ENCODE data around the gene MMP24OS. TPM values are rescaled to one million over a fixed set of nuclear protein-coding genes. Genes with fewer than 3 reads are reported as not detected.

Gene MMP24OS
- total RNA-seq, 2 donors from 2014 or later, result 35.4 to 65.8 TPM

- 84% methylated on average over 12 of the region's 12 CpGs for WGBS
- no peak for TF ChIP-seq POLR2A (IDR thresholded peaks at IDR 0.05)
- no peak for TF ChIP-seq POLR2AphosphoS5 (IDR thresholded peaks at IDR 0.05)
- no peak for TF ChIP-seq CTCF (IDR thresholded peaks at IDR 0.05)
- intact Hi-C loops (cut with DNase I), result loop anchor here (5.0 kb wide), 1 partner anchor 398 kb away; the partner anchor contains the start of gene ACSS2
- Histone ChIP-seq H3K4me3 (no peak overlapping the region), H3K27me3 (replicated peaks; ENCODE audit: insufficient read depth) (no peaks in the 10 kb centered on the region), H3K4me1 (replicated peaks) (peaks cover 17% of the 10 kb centered on the region), H3K9me3 (no peaks in the 10 kb centered on the region), H3K36me3 (no peaks in the 10 kb centered on the region), H3K27ac (no peak overlapping the region)
- no peak for DNase-seq (ENCODE audit: low spot score)
Observed at GRCh38 chr20:35275741-35276251, 2.1 kb downstream of the MMP24OS start.

DNA sequence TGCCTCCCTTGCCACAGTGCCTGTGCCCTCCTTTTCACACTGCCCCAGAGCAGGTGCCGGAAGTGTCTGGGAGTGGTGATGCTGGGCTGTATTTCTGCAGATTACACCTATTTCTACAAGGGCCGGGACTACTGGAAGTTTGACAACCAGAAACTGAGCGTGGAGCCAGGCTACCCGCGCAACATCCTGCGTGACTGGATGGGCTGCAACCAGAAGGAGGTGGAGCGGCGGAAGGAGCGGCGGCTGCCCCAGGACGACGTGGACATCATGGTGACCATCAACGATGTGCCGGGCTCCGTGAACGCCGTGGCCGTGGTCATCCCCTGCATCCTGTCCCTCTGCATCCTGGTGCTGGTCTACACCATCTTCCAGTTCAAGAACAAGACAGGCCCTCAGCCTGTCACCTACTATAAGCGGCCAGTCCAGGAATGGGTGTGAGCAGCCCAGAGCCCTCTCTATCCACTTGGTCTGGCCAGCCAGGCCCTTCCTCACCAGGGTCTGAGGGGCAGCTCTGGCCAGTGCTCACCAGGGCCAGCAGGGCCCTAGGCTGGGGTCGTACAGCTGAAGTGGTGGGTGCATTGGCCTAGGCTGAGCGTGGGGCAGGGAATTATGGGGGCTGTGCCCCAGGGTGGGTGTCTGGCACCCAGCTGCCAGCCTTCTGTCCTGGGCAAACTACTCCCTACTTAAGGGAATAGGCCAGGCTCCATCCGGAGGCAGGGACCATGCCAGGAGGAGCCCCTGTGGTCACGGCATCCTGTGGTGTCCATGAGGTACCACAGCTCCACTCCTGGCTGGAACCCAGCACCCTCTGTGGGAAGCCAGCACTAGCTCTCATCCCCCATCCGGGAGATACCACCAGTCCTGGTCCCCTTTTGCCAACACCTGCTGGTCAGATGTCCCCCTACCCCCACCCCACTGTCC, 3.5 kb downstream of the MMP24OS start:
- H3K4me3 ChIP-seq, result no peak overlapping the region
- H3K27me3 ChIP-seq (replicated peaks; ENCODE audit: insufficient read depth), result no peaks in the 10 kb centered on the region
- no peaks in the 10 kb centered on the region for H3K36me3 ChIP-seq
- TF ChIP-seq POLR2A (IDR thresholded peaks at IDR 0.05), result no peak
- no peak for TF ChIP-seq POLR2AphosphoS5 (IDR thresholded peaks at IDR 0.05)
- TF ChIP-seq CTCF (IDR thresholded peaks at IDR 0.05), result no peak
- WGBS, result 91% methylated on average over 19 of the region's 24 CpGs
- no peak overlapping the region for H3K27ac ChIP-seq
- H3K4me1 ChIP-seq (replicated peaks), result peaks cover 17% of the 10 kb centered on the region
- no peak for DNase-seq (ENCODE audit: low spot score)
- intact Hi-C loops (cut with DNase I), result loop anchor here (5.0 kb wide), 1 partner anchor 397 kb away; the partner anchor contains the start of gene ACSS2
- no peaks in the 10 kb centered on the region for H3K9me3 ChIP-seq

DNA sequence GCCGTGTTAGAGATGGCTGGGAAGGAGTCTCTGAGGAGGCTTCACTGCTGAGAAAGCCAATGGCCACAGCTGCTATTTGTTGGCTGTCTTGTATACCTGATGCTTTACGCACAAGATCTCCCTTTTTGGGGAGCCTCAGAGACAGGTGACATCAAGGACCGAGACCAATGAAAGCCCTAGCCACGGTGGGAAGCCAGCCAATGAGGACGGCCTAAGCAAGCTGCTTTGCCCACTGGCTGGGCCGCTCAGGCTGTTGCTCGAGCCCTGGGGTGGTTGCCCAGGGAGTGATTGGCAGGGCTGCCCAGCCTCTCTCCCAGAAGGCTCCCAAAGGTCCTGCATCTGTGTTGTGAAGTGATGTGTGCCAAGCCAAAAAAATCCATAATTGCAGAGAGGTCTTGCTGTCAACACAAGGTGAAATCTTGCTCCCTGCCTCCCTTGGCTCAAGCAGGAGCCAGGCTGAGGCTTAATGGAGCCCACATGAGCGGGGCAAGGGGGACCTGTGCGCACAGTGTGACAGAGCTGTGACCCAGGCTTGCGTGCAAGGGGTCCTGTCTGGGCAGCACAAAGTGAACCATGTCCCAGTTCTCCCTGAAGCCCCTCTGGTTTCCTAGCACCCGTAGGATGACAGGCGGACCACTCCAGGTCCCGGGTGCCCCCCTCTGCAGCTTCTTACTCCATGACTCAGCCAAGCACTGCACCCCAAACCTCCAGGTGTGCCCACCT, 4.3 kb downstream of the MMP24OS start:
- H3K36me3 ChIP-seq, result no peaks in the 10 kb centered on the region
- DNase-seq (ENCODE audit: low spot score), result no peak
- no peak overlapping the region for H3K4me3 ChIP-seq
- no peaks in the 10 kb centered on the region for H3K27me3 ChIP-seq (replicated peaks; ENCODE audit: insufficient read depth)
- H3K4me1 ChIP-seq (replicated peaks), result peaks cover 17% of the 10 kb centered on the region
- H3K27ac ChIP-seq, result no peak overlapping the region
- TF ChIP-seq POLR2AphosphoS5 (IDR thresholded peaks at IDR 0.05), result no peak
- no peak for TF ChIP-seq POLR2A (IDR thresholded peaks at IDR 0.05)
- no peak for TF ChIP-seq CTCF (IDR thresholded peaks at IDR 0.05)
- no peaks in the 10 kb centered on the region for H3K9me3 ChIP-seq
- intact Hi-C loops (cut with DNase I), result no loop called here
- WGBS, result 54% methylated on average over 13 of the region's 13 CpGs

DNA sequence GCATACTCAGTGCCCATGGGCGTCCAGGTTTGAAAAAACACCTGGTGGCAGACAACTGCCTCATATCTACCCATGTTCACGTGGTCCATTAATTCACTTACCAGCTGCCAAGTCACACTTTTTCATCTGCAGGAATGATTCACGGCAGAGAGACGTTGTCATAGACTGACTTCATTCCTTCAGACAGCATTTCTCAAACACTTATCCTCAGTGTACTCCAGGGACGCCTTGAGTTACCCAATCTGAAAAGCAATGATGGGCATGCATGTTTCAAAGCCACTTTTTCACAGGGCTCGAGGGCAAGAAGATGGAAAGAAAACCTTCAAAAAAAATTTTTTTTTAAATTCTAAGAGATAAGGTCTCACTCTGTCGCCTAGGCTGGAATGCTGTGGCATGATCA, 6.0 kb downstream of the MMP24OS start:
- no peak for TF ChIP-seq POLR2AphosphoS5 (IDR thresholded peaks at IDR 0.05)
- no peak for TF ChIP-seq CTCF (IDR thresholded peaks at IDR 0.05)
- no peak for TF ChIP-seq POLR2A (IDR thresholded peaks at IDR 0.05)
- H3K36me3 ChIP-seq, result no peaks in the 10 kb centered on the region
- H3K27ac ChIP-seq, result no peak overlapping the region
- no peaks in the 10 kb centered on the region for H3K27me3 ChIP-seq (replicated peaks; ENCODE audit: insufficient read depth)
- no peaks in the 10 kb centered on the region for H3K9me3 ChIP-seq
- WGBS, result 76% methylated on average over 7 of the region's 7 CpGs
- H3K4me3 ChIP-seq, result no peak overlapping the region
- no peak for DNase-seq (ENCODE audit: low spot score)
- intact Hi-C loops (cut with DNase I), result no loop called here
- peaks cover 9% of the 10 kb centered on the region for H3K4me1 ChIP-seq (replicated peaks)
